WERI-Rb-1 (cell line): Measurements from ENCODE around the gene NEAT1.
"Not testable (repeated sequence)": the region's sequence is repeated elsewhere in the genome, so short reads cannot be mapped to it uniquely, and the experiment has no call there.

ENCODE experiments used
- DNase-seq: peaks from one replicate; pipeline ENCODE4 v3.0.0-alpha.2; 2020
- H3K27ac ChIP-seq: fragments of 250-450 bp; sonication (Bioruptor Pico); 2 replicates; pipeline ENCODE4 v1.5.1; 2020; ENCODE audit warnings: mild to moderate bottlenecking, moderate library complexity
- H3K27me3 ChIP-seq: fragments of 250-450 bp; sonication (Bioruptor Pico); 2 replicates; pipeline ENCODE4 v1.5.1; 2021; ENCODE audit warnings: mild to moderate bottlenecking, low read depth, moderate library complexity; ENCODE audit not compliant: insufficient read depth, severe bottlenecking
- H3K36me3 ChIP-seq: fragments of 250-450 bp; sonication (Bioruptor Pico); 2 replicates; pipeline ENCODE4 v1.5.1; 2020; ENCODE audit warnings: mild to moderate bottlenecking, moderate library complexity
- H3K4me3 ChIP-seq: 2 replicates; pipeline ENCODE4 v1.5.1; 2011; ENCODE audit warnings: low read depth, mild to moderate bottlenecking, control low read depth, low read length
- H3K9me3 ChIP-seq: fragments of 250-450 bp; sonication (Bioruptor Pico); 2 replicates; pipeline ENCODE4 v1.5.1; 2021; ENCODE audit warnings: mild to moderate bottlenecking, moderate library complexity; ENCODE audit not compliant: severe bottlenecking
- CTCF ChIP-seq: IDR thresholded peaks from 2 replicates; pipeline ENCODE4 v1.5.1; 2011; ENCODE audit warnings: low read depth, mild to moderate bottlenecking, control low read depth, inconsistent platforms, low read length

The NEAT1 gene

GRCh38 chr11:65445604-65446445 lies 23.2 kb downstream of the NEAT1 start:
- TF ChIP-seq CTCF: no peak
- H3K27ac ChIP-seq: no peak overlapping the region
- no peak for DNase-seq
- H3K9me3 ChIP-seq: peaks cover 5% of the 10 kb centered on the region
- H3K36me3 ChIP-seq: no peaks in the 10 kb centered on the region
- H3K4me3 ChIP-seq: no peak overlapping the region
- H3K27me3 ChIP-seq: no peaks in the 10 kb centered on the region

GRCh38 chr11:65446446-65447277 lies 24.1 kb downstream of the NEAT1 start:
- Histone ChIP-seq H3K27ac (no peak overlapping the region), H3K27me3 (no peaks in the 10 kb centered on the region), H3K9me3 (peaks cover 5% of the 10 kb centered on the region), H3K4me3 (no peak overlapping the region), H3K36me3 (no peaks in the 10 kb centered on the region)
- TF ChIP-seq CTCF: no peak
- no peak for DNase-seq

- Histone ChIP-seq H3K4me3 (no peak overlapping the region), H3K27ac (no peak overlapping the region), H3K9me3 (peaks cover 5% of the 10 kb centered on the region), H3K36me3 (no peaks in the 10 kb centered on the region), H3K27me3 (no peaks in the 10 kb centered on the region)
- no peak for DNase-seq
- no peak for TF ChIP-seq CTCF
Measured at GRCh38 chr11:65448074-65448417, 25.4 kb downstream of the NEAT1 start.

- TF ChIP-seq CTCF: no peak
- no peaks in the 10 kb centered on the region for H3K27me3 ChIP-seq
- H3K27ac ChIP-seq: no peak overlapping the region
- DNase-seq: no peak
- H3K4me3 ChIP-seq: no peak overlapping the region
- no peaks in the 10 kb centered on the region for H3K36me3 ChIP-seq
- H3K9me3 ChIP-seq: peaks cover 5% of the 10 kb centered on the region
Measured at GRCh38 chr11:65448418-65449105, 26.0 kb downstream of the NEAT1 start.

- DNase-seq, H3K4me3 ChIP-seq, H3K36me3 ChIP-seq, H3K9me3 ChIP-seq, H3K27me3 ChIP-seq, H3K27ac ChIP-seq: not testable (repeated sequence)
Measured at GRCh38 chr11:65451301-65451700, 28.7 kb downstream of the NEAT1 start.

- DNase-seq, H3K27ac ChIP-seq, H3K9me3 ChIP-seq, H3K36me3 ChIP-seq, H3K27me3 ChIP-seq, H3K4me3 ChIP-seq: not testable (repeated sequence)
Measured at GRCh38 chr11:65452259-65452658, 29.7 kb downstream of the NEAT1 start.
